ENCODE results near the gene TTLL1.
"Not testable (repeated sequence)": the region's sequence is repeated elsewhere in the genome, so short reads cannot be mapped to it uniquely, and the experiment has no call there.

The TTLL1 gene

GRCh38 chr22:43066844-43067385 lies 22.3 kb downstream of the TTLL1 start:
- no peak for DNase-seq (ENCODE audit: low spot score)

- no peak for DNase-seq (ENCODE audit: low spot score)
Observed at GRCh38 chr22:43066134-43066533, 23.1 kb downstream of the TTLL1 start.

GRCh38 chr22:43060183-43060582 lies 29.0 kb downstream of the TTLL1 start:
- DNase-seq (ENCODE audit: low spot score) = peak; percentile 79

GRCh38 chr22:43057641-43058040 lies 31.6 kb downstream of the TTLL1 start:
- DNase-seq (ENCODE audit: low spot score) = no peak

GRCh38 chr22:43053176-43053575 lies 36.0 kb downstream of the TTLL1 start:
- DNase-seq (ENCODE audit: low spot score) = no peak

- DNase-seq (ENCODE audit: low spot score) = no peak
Observed at GRCh38 chr22:43050995-43051394, 38.2 kb downstream of the TTLL1 start.

- no peak for DNase-seq (ENCODE audit: low spot score)
Observed at GRCh38 chr22:43047605-43048004, 41.6 kb downstream of the TTLL1 start.

- DNase-seq (ENCODE audit: low spot score) = no peak
Observed at GRCh38 chr22:43044290-43044712, 44.9 kb downstream of the TTLL1 start.

- DNase-seq (ENCODE audit: low spot score) = no peak
Observed at GRCh38 chr22:43042101-43042780, 47.0 kb downstream of the TTLL1 start.

- DNase-seq (ENCODE audit: low spot score) = no peak
Observed at GRCh38 chr22:43039800-43040199, 49.4 kb downstream of the TTLL1 start.

- DNase-seq (ENCODE audit: low spot score) = no peak
Observed at GRCh38 chr22:43038325-43038724, 50.9 kb downstream of the TTLL1 start.

GRCh38 chr22:43036282-43036829 lies 52.8 kb downstream of the TTLL1 start:
- DNase-seq (ENCODE audit: low spot score) = no peak

GRCh38 chr22:43035250-43035649 lies 53.9 kb downstream of the TTLL1 start:
- no peak for DNase-seq (ENCODE audit: low spot score)

GRCh38 chr22:43031617-43032016 lies 57.6 kb downstream of the TTLL1 start:
- DNase-seq (ENCODE audit: low spot score) = no peak

- peak; percentile 72 for DNase-seq (ENCODE audit: low spot score)
Observed at GRCh38 chr22:43018615-43019014, 70.6 kb downstream of the TTLL1 start.

GRCh38 chr22:43017525-43018460 lies 71.4 kb downstream of the TTLL1 start:
- DNase-seq (ENCODE audit: low spot score) = no peak

GRCh38 chr22:43016150-43016549 lies 73.0 kb downstream of the TTLL1 start:
- DNase-seq (ENCODE audit: low spot score) = not testable (repeated sequence)

- no peak for DNase-seq (ENCODE audit: low spot score)
Observed at GRCh38 chr22:43015677-43016042, 73.5 kb downstream of the TTLL1 start.

GRCh38 chr22:43014869-43015676 lies 74.1 kb downstream of the TTLL1 start, which contains the start of gene PACSIN2:
Gene PACSIN2 (minus strand): TSS chr22:43015149. CDS start chr22:42912080, 103,069 bp downstream.
- DNase-seq (ENCODE audit: low spot score) = peak; percentile 97

GRCh38 chr22:43014316-43014868 lies 74.8 kb downstream of the TTLL1 start:
- DNase-seq (ENCODE audit: low spot score) = peak; percentile 47
